Right atrium auricular region (tissue), 2 donors: ENCODE data around the gene ATAT1. TPM values are rescaled to one million over a fixed set of nuclear protein-coding genes. Genes with fewer than 3 reads are reported as not detected.
A peak's percentile ranks its signal among the peaks of the same experiment; 100 is the strongest.

Source experiments
- DNase-seq: peaks from one replicate; pipeline ENCODE4 v3.0.0-alpha.2; 2019; ENCODE audit warnings: low spot score
- H3K27ac ChIP-seq, 2 donors: fragments of 200-600 bp; sonication (generic); 1 replicate in 1 of 2; 2 replicates in 1 of 2; pipeline ENCODE4 v1.5.1; 2016 to 2019
- H3K27me3 ChIP-seq, 2 donors: fragments of 200-600 bp; sonication (generic); one replicate each; pipeline versions ENCODE4 v1.5.1 to v1.6.0; 2017 to 2019
- H3K36me3 ChIP-seq: fragments of 200-600 bp; sonication (generic); one replicate; pipeline ENCODE4 v1.5.1; 2016
- H3K4me1 ChIP-seq, 2 donors: fragments of 200-600 bp; sonication (generic); one replicate each; pipeline versions ENCODE4 v1.5.1 to v1.6.0; 2017 to 2019
- H3K4me3 ChIP-seq, 2 donors: fragments of 200-600 bp; sonication (generic); 1 replicate in 1 of 2; 2 replicates in 1 of 2; pipeline ENCODE4 v1.5.1; 2017 to 2019; ENCODE audit warnings: mild to moderate bottlenecking in 1 of 2, moderate library complexity in 1 of 2
- H3K9me3 ChIP-seq, 2 donors: fragments of 200-600 bp; sonication (generic); one replicate each; pipeline ENCODE4 v1.5.1; 2019
- CTCF ChIP-seq, 2 donors: fragments of 200-600 bp; sonication (generic); IDR thresholded peaks; one replicate each; pipeline ENCODE4 v1.5.1; 2019; ENCODE audit warnings: antibody characterized with exemption in 2 of 2
- total RNA-seq, 2 donors: library from RNA; depleted of rRNA; stranded (reverse); fragments of >200 nt; gene quantifications; one replicate each; pipeline ENCODE4 v1.1.0, GENCODE V29; 2016

Gene ATAT1
- total RNA-seq, 2 donors from 2014 or later = 1.6 to 1.8 TPM

GRCh38 chr6:30685157-30686008, 58.7 kb downstream of the ATAT1 start:
- no peak for DNase-seq
- Histone ChIP-seq H3K4me3 (peak overlapping the region; percentile 83 to 90), H3K36me3 (peaks cover 21% of the 10 kb centered on the region), H3K9me3 (no peaks in the 10 kb centered on the region), H3K27me3 (no peaks in the 10 kb centered on the region), H3K27ac (peak overlapping the region; percentile 99), H3K4me1 (peaks cover 0 to 87% of the 10 kb centered on the region in 2 donors)
- TF ChIP-seq CTCF (IDR thresholded peaks at IDR 0.05) = no peak

- no peak for TF ChIP-seq CTCF (IDR thresholded peaks at IDR 0.05)
- H3K9me3 ChIP-seq = no peaks in the 10 kb centered on the region
- no peaks in the 10 kb centered on the region for H3K27me3 ChIP-seq
- peak within 1 kb of the TSS; percentile 99 for H3K27ac ChIP-seq
- peak within 1 kb of the TSS; percentile 83 to 90 for H3K4me3 ChIP-seq
- peaks cover 15% of the 10 kb centered on the region for H3K36me3 ChIP-seq
- peaks cover 0 to 83% of the 10 kb centered on the region in 2 donors for H3K4me1 ChIP-seq
- DNase-seq = peak; percentile 86
Measured at GRCh38 chr6:30686009-30686907, 59.6 kb downstream of the ATAT1 start, which contains the start of gene PPP1R18. Gene PPP1R18, minus strand, starts transcription at chr6:30686645. Its CDS starts 627 bp downstream, at chr6:30686018.

DNA sequence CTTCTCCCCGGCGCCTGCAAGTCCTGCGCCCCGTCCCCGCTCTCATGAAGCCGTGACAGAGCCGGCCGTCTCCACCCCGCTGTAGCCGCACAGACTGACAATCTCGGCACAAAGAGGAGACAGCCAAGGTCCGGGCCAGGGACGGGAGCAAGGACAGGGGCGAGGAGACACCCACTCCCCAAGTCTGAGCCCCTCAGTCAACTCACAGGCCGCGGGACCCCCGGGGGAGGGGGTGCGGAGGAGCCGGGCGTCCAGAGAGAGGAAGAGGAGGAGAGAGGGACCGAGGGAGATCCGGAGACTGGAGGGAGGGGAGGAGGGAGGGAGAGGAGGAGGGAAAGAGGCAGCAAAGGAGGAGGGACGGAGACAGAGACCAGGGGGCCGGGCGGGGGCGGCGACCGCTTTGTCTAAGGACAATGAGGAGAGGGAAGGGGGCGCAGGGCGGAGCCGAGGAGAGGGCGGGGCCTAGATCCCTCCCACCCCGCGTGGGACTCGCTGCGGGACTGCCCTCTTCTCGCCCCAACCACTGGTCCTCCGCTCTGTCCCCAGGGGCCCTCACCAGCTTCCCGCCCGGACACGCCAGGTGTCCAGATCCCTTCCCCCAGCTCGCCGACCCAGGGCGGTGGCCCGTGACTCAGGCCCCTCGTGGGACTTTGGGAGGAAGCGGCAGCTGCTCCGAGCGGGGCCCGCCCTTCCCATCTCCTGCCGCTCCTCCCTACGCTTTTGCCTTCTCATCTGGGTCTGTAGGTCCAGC, 60.4 kb downstream of the ATAT1 start:
- Histone ChIP-seq H3K27ac (peak overlapping the region; percentile 99), H3K4me1 (peaks cover 0 to 80% of the 10 kb centered on the region in 2 donors), H3K9me3 (no peaks in the 10 kb centered on the region), H3K4me3 (peak overlapping the region; percentile 83 to 90), H3K27me3 (no peaks in the 10 kb centered on the region), H3K36me3 (peaks cover 10% of the 10 kb centered on the region)
- TF ChIP-seq CTCF (IDR thresholded peaks at IDR 0.05) = no peak
- peak; percentile 98 for DNase-seq

DNA sequence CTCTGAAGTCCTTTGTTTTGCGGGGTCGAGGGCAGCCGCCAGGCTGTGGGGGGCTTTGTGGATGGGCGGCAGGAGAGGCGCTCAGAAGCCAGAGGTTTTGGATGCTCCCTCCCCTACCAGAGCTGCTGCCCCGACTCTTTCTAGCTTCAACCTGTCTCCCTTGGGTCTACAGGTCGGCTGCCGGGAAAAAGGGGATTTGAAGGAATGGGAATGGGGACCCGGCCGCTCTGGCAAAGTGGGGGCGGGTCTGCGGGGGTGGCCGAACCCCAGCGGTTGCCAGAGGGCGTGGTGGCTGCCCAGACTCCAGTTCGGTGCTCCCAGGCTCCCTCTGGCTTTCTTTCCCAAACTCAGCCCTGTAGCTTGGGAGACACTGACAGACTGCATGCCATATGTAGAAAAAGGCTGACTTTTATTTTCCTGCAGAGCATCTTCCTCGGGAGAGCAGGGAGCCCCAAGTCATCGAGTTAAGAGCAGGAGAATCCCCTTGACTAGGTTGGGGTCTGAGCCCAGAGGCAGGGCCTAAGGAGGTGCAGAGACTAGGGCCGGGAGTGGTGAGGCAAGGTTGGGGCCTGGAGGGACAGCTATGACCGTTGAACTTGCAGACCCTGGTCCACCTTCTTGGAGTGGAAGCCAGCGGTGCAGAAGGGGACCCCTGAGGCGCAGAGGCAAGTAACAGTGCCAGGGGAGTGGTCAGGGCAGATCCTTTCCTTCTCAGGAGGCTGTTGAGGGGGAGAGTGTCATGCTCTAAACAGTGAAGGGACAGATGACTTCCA, 61.2 kb downstream of the ATAT1 start:
- Histone ChIP-seq H3K4me3 (peak overlapping the region; percentile 83 to 90), H3K4me1 (peaks cover 0 to 72% of the 10 kb centered on the region in 2 donors), H3K36me3 (peaks cover 10% of the 10 kb centered on the region), H3K27ac (peak overlapping the region; percentile 99), H3K27me3 (no peaks in the 10 kb centered on the region), H3K9me3 (no peaks in the 10 kb centered on the region)
- TF ChIP-seq CTCF (IDR thresholded peaks at IDR 0.05) = peak in 1 of 2 donors; percentile 60
- DNase-seq = no peak
